IPS-18a (cell line): ENCODE measurements around the gene ZNF814.
A peak's percentile ranks its signal among the peaks of the same experiment; 100 is the strongest.
"Not testable (repeated sequence)": the region's sequence is repeated elsewhere in the genome, so short reads cannot be mapped to it uniquely, and the experiment has no call there.

Experiments used
- H3K27ac ChIP-seq: one replicate; pipeline ENCODE4 v1.5.1; 2013; ENCODE audit warnings: low read length
- H3K27me3 ChIP-seq: one replicate; pipeline ENCODE4 v1.6.1; 2013; ENCODE audit warnings: mild to moderate bottlenecking, low read length; ENCODE audit not compliant: control insufficient read depth, insufficient read depth
- H3K36me3 ChIP-seq: one replicate; pipeline ENCODE4 v1.6.1; 2013; ENCODE audit warnings: low read depth, low read length; ENCODE audit not compliant: control insufficient read depth
- H3K4me1 ChIP-seq: one replicate; pipeline ENCODE4 v1.6.1; 2013; ENCODE audit warnings: low read depth, low read length; ENCODE audit not compliant: control insufficient read depth
- H3K4me3 ChIP-seq: one replicate; pipeline ENCODE4 v1.5.1; 2013; ENCODE audit warnings: low read length
- H3K9ac ChIP-seq: one replicate; pipeline ENCODE4 v1.6.1; 2013; ENCODE audit warnings: mild to moderate bottlenecking, low read length, moderate library complexity
- H3K9me3 ChIP-seq: one replicate; pipeline ENCODE4 v1.6.1; 2013; ENCODE audit warnings: low read depth, low read length; ENCODE audit not compliant: control insufficient read depth

ZNF814 gene

DNA sequence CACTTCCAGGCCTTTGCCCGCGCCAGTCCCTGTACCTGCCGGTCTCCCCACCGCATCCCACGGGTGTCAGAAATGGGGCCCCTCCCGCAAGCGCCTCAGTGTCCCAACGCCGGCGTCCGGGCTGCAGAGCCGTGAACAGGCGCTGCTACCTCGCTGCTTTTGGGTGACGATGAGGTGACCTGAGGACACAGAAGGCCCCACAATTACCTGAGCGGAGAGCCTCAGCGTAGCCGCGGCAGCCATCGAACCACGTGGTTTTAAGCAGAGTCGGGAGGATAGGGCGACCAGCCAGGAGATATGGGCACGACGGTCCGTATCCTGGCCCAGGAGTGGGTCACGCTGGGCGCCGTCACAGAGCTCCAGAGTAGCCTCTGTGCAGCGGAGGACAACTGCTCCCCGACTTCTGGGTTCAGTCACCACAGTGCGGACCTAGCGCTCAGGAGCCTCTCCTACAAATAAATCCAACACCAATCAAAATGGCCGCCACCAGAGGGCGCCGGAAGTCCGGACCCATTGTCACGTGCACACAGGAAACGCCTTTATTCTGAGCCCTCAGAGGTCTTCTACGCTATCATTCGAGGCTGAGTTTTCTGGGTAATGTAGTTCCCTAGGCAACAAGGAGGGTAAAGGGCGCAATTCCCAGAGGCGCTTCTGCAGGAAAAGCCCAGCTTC lies at the start of gene ZNF814:
ZNF814 (minus strand) TSS at position 478 of the 672 bp plus-strand sequence; CDS start at position 243, 235 bp downstream.
- H3K9me3 ChIP-seq: no peaks in the 10 kb centered on the region
- peak within 1 kb of the TSS; percentile 98 for H3K9ac ChIP-seq
- no peaks in the 10 kb centered on the region for H3K27me3 ChIP-seq
- H3K4me1 ChIP-seq: peaks cover 12% of the 10 kb centered on the region
- H3K36me3 ChIP-seq: peaks cover 20% of the 10 kb centered on the region
- H3K27ac ChIP-seq: peak within 1 kb of the TSS; percentile 85
- peak within 1 kb of the TSS; percentile 84 for H3K4me3 ChIP-seq

DNA sequence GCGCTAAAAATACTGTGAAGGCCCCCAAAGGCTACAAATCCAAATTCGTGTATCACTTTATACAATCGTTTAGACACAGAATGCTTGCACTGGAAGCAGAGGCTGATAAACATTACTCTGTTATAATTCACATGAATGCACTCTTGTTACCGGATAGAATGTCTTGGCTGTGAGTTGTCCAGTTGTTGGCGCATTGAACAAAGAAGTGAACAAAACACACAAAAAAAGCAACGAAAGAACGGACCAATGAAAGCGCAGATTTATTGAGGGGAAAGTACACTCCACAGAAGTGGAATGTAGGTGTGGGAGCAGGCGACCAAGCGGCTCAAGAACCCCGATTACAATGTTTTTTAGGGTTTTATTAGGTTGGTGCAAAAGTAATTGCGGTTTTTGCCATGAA lies 46.9 kb upstream of the ZNF814 start:
- Histone ChIP-seq H3K27ac (no peak overlapping the region), H3K9me3 (no peaks in the 10 kb centered on the region), H3K36me3 (peaks cover 22% of the 10 kb centered on the region), H3K9ac (no peak overlapping the region), H3K4me1 (peaks cover 6% of the 10 kb centered on the region), H3K27me3 (no peaks in the 10 kb centered on the region), H3K4me3 (peak overlapping the region; percentile 97)

DNA sequence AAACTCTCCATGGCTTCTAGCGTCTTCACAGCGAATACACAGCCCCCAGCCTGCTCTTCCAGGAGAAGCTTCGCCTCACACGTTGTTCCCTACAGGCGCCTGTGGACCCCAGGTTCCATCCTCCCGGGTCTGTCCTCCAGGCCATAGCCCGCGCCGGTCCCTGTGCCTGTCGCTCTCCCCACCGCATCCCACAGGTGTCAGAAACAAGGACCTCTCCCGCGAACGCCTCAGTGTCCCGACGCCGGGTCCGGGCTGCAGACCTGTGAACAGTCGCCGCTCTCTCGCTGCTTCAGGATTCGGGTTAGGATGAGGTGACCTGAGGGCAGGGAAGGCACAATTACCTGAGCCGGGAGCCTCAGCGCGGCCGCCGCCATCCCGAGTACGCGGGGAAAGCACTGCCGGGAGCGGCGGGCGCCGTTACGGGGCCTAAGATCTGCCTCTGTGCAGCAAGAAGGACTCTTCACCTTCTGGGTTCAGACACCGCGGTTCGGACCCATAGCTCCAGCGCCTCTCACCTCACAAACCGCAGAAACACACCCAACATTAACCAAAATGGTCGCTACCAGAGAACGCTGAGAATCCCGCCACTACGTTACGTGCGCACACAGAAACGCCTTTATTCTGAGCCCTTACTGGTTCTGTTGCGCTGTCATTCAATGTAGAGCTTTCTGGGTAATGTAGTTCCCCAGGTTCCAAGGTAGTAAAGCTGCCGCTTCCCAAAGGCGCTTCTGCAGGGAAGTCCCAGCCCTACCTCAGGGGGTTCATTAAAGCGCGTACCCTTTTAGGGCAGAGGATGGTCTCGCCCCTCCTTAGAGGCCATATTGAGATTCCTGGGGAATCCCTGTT lies 46.2 kb upstream of the ZNF814 start, which contains the start of gene ZNF418:
ZNF418 (minus strand) TSS at position 583 of the 846 bp plus-strand sequence. CDS start 1,580 bp downstream, outside the sequence.
- H3K36me3 ChIP-seq: peaks cover 25% of the 10 kb centered on the region
- peak within 1 kb of the TSS; percentile 97 for H3K4me3 ChIP-seq
- no peaks in the 10 kb centered on the region for H3K9me3 ChIP-seq
- H3K27ac ChIP-seq: peak within 1 kb of the TSS; percentile 92
- H3K4me1 ChIP-seq: peaks cover 6% of the 10 kb centered on the region
- peak within 1 kb of the TSS; percentile 98 for H3K9ac ChIP-seq
- H3K27me3 ChIP-seq: no peaks in the 10 kb centered on the region

DNA sequence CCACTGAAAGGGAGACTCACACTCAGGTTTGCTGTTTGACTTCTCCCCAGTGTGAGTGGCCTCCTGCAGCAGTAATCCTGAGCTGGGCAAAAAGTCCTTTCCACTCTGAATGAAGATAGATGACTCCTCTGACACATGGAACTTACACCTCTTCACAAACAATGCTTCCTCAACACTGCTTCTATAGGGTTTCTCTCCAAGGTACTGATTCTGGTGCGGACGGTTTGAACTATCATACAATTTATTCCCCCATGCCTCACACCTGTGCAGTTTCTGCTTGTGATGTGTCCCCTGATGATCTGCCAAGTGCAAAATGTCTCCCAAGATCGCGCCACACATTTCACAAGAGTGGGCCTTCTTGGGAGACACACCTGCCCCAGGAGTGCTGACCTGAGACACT lies 38.8 kb upstream of the ZNF814 start:
- Histone ChIP-seq H3K4me1 (no peaks in the 10 kb centered on the region), H3K9me3 (peaks cover 34% of the 10 kb centered on the region), H3K27ac (no peak overlapping the region), H3K27me3 (no peaks in the 10 kb centered on the region), H3K4me3 (no peak overlapping the region), H3K36me3 (peaks cover 73% of the 10 kb centered on the region), H3K9ac (no peak overlapping the region)

DNA sequence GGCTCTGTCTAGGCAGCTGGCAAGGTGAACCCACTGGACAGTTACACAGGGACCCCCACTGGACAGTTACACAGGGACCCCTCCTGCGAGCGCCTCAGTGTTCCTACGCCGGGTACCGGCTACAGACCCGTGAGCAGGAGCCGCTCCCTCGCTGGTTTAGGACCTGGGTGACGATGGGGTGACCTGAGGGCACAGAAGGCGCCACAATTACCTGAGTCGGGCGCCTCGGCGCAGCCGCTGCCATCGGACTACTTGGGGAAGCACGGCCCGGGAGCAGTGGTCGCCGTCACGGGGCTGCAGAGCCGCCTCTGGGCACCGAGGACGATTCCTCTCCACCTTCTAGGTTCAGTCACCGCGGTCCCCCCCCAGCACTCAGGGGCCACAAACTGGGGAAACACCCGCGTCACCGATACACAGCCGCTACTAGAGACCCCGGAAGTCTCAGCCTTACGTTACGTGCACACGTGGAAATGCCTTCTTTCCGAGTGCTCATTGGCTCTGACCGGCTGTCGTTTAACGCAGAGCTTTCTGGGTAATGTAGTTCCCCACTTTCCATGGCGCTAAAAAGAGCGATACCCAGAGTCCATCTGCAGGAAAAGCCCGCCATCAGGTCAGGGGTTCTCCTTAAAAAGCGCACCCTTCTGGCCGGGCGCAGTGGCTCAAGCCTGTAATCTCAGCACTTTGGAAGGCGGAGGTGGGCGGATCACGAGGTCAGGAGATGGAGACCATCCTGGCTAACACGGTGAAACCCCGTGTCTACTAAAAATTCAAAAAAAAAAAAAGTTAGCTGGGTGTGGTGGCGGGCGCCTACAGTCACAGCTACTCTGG lies 27.5 kb upstream of the ZNF814 start, which contains the start of gene ZNF417:
ZNF417 (minus strand) TSS at position 425 of the 828 bp plus-strand sequence; CDS start at position 244, 181 bp downstream.
- Histone ChIP-seq H3K36me3 (peaks cover 22% of the 10 kb centered on the region), H3K27ac (peak within 1 kb of the TSS; percentile 68), H3K9ac (peak within 1 kb of the TSS; percentile 89), H3K4me3 (peak within 1 kb of the TSS; percentile 96)
- H3K9me3 ChIP-seq, H3K27me3 ChIP-seq, H3K4me1 ChIP-seq: not testable (repeated sequence)

DNA sequence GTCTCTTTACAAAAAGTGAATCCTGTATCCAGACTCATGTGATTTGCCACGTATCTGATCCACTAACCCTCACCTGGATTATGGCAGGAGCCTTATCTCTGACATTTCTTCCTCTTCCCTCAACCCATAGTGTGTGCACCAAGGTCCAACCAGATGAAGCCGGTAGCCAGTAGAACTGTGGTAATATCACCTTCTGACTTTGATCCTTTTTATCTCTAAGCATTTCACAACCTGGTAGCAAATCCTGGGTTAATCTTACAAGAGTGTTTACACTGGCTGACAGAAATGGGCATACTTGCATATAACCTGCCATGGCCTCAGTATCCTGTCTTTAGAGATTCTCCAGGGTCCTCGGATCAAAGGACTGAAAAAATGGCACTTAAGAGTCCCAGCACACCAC lies 25.7 kb upstream of the ZNF814 start:
- Histone ChIP-seq H3K36me3 (peaks cover 25% of the 10 kb centered on the region), H3K4me1 (no peaks in the 10 kb centered on the region), H3K27me3 (no peaks in the 10 kb centered on the region), H3K9ac (no peak overlapping the region), H3K4me3 (no peak overlapping the region), H3K9me3 (no peaks in the 10 kb centered on the region), H3K27ac (no peak overlapping the region)

DNA sequence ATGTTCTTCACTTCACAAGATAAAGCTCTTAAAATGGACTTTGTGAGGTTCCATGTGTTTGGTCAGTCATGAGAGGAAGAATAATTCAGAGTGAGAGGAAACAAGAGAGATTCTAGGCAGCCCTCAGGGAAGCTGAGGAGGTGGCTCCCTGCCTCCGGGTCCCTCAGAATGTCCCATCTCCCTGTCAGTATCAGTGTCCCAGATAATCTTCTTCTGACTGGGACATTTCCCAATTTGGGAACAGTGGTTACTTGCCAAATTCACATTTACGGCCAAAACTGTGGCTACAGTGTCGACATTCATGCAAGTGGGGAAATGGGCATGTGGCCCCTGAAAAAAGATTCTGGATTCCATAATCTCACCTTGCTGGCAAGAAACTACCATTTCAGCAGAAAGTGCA lies 18.6 kb upstream of the ZNF814 start:
- no peak overlapping the region for H3K4me3 ChIP-seq
- H3K27ac ChIP-seq: no peak overlapping the region
- H3K27me3 ChIP-seq: no peaks in the 10 kb centered on the region
- no peaks in the 10 kb centered on the region for H3K4me1 ChIP-seq
- no peaks in the 10 kb centered on the region for H3K9me3 ChIP-seq
- H3K9ac ChIP-seq: no peak overlapping the region
- peaks cover 40% of the 10 kb centered on the region for H3K36me3 ChIP-seq

DNA sequence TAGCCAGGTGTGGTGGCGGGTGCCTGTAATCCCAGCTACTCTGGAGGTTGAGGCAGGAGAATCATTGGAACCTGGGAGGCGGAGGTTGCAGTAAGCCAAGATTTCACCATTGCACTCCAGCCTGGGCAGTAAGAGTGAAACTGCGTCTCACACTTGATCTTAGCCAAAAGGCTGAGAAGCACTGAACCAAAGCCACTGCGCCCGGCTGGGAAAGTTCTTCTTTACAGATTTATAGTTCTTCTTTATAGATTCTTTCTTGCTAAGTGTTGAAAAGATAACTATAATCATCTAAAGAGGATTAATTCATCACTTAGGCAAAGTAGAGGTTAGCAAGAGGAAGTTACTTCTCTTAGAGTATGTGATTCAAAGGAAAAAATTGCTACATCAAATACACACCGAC lies 16.4 kb upstream of the ZNF814 start:
- H3K9me3 ChIP-seq: no peaks in the 10 kb centered on the region
- H3K4me3 ChIP-seq: no peak overlapping the region
- no peaks in the 10 kb centered on the region for H3K27me3 ChIP-seq
- no peaks in the 10 kb centered on the region for H3K4me1 ChIP-seq
- no peak overlapping the region for H3K9ac ChIP-seq
- H3K27ac ChIP-seq: no peak overlapping the region
- H3K36me3 ChIP-seq: peaks cover 21% of the 10 kb centered on the region

DNA sequence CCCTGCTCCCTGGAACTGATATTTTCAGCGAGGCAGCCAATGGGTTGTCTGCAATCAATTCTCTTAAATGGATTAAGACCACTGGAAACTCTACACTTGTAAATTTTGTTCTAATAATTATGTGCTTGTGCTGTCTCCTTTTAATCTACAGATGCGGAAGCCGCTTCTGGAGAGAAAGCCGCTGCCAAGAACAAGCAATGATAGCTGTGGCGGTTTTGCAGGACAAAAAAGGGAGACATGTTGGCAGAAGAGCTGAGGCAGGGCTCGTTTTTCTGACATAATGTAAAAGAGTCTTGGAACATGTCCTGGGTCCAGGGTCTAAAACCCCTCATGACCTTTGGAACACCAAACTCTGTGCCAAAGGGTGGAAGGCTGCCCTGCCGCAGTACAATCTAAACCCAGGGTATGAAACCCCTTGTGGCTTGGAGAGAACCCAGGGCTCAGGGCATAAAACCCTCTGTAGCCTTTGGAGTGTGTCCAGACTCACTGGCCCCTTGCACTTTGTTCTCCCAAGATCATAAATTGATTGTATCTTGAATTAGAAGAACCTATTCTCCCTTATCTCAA lies 14.9 kb upstream of the ZNF814 start:
- no peaks in the 10 kb centered on the region for H3K27me3 ChIP-seq
- H3K9me3 ChIP-seq: no peaks in the 10 kb centered on the region
- no peaks in the 10 kb centered on the region for H3K4me1 ChIP-seq
- no peak overlapping the region for H3K27ac ChIP-seq
- H3K36me3 ChIP-seq: peaks cover 15% of the 10 kb centered on the region
- H3K4me3 ChIP-seq: no peak overlapping the region
- H3K9ac ChIP-seq: no peak overlapping the region

DNA sequence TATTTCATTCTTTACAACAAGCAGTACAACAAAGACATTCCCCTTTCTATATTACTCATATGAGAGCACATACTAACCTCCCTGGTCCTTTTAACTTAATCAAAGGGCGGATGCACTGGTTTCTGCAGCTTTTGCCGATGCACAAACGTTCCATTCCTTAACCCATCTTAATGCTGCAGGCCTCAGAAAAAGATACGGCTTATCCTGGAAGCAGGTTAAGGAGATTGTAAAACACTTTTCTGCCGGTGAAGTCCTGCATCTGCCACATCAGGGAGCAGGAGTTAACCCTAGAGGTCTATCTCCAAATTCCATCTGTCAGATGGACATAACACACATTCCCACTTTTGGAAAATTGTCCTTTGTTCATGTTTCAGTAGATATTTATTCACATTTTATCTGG lies 11.5 kb upstream of the ZNF814 start:
- Histone ChIP-seq H3K4me3 (no peak overlapping the region), H3K27ac (no peak overlapping the region), H3K9me3 (no peaks in the 10 kb centered on the region), H3K27me3 (no peaks in the 10 kb centered on the region), H3K4me1 (no peaks in the 10 kb centered on the region), H3K36me3 (no peaks in the 10 kb centered on the region), H3K9ac (no peak overlapping the region)

DNA sequence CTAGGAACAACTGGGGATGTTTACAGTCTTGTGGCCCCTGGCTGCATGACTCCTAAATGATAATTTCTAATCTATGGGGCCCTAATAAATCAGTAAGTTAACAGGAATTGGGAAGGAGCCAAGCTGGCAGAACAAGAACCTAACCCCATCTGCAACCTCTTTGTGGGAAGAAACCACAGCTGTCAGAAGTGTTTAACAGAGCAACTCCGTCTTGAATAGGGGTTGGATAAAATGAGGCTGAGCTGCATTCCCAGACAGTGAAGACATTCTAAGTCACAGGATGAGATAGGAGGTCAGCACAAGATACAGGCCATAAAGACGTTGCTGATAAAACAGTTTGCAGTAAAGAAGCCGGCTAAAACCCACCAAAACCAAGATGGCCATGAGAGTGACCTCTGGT lies 1.9 kb upstream of the ZNF814 start:
- H3K27me3 ChIP-seq, H3K36me3 ChIP-seq, H3K4me1 ChIP-seq, H3K9me3 ChIP-seq, H3K27ac ChIP-seq, H3K9ac ChIP-seq, H3K4me3 ChIP-seq: not testable (repeated sequence)
